CD4-positive, alpha-beta T cell treated with Interleukin-10 for 1 hour (primary cell): ENCODE results near the gene PTGDS.

Experiments
- DNase-seq: peaks from one replicate; pipeline ENCODE4 v3.0.0-alpha.2; 2020

PTGDS gene

GRCh38 chr9:136992819-136993369 is 15.6 kb downstream of the PTGDS start:
- DNase-seq: no peak

DNA sequence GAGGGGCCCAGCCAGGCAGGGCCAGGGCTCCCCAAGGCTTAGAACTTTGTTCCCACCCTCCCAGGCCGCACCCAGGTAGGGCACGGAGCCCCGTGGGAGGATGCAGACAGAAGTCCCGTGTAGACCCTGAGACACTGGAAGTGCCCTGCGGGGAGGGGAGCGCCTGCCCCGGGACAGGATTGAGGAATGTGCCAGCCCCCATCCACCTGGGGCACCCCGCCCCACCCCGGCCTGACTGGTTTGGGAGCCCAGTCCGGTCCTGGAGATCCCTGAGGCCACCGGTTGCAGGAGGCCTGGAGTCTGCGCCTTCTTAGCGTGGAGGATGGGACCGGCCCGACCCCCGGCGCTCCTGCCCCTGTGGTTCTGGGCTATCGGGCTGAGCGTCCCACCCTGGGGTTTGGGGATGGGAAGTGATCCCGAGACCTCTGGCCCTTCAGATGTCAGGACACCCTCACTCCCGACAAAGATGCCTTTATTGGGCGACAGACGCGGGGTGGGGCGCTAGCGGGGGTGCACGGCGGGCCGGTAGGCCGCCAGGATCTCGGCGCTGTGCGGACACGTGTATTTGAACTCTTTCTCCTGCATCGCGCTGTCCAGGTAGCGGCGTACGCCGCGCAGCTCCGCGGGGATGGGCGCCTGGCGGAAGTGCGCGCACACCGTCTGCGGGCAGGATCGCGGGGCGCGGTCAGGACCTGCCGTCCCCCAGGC is 17.0 kb downstream of the PTGDS start:
- DNase-seq: no peak

DNA sequence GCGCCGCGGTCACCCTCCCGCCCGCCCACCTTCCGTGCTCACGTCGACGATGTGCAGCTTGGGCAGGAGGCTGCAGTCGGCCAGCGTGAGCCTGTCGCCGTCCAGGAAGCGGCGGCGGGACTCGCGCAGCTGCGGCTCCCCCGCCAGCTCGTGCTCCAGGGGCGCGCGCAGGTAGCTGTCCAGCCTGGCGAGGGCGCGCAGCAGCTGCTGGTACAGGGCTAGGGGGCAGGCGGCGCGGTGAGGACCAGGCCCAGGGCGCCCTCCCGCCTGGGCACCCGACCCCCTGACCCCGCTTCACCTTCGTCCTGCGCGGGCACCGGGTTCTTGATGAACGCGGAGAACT is 17.6 kb downstream of the PTGDS start:
- no peak for DNase-seq

DNA sequence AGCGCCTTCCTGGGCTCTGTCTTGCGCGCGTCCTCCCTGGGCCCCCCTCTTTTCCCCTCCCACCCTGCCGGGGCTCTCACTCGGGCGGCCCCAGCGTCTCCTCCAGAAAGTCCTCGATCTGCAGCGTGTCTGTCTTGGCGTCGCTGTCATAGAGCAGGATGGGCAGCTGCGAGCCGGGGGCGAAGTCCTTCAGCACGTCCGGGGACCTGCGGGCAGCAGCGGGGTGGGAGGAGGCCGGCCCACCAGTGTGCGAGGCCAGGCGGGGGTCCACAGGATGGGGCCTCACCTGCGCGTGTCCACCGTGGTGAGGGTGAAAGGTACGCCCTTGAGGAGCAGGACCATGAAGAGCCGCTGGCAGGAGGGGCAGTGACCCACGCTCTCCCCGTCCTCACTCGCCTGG is 18.1 kb downstream of the PTGDS start:
- DNase-seq: no peak

DNA sequence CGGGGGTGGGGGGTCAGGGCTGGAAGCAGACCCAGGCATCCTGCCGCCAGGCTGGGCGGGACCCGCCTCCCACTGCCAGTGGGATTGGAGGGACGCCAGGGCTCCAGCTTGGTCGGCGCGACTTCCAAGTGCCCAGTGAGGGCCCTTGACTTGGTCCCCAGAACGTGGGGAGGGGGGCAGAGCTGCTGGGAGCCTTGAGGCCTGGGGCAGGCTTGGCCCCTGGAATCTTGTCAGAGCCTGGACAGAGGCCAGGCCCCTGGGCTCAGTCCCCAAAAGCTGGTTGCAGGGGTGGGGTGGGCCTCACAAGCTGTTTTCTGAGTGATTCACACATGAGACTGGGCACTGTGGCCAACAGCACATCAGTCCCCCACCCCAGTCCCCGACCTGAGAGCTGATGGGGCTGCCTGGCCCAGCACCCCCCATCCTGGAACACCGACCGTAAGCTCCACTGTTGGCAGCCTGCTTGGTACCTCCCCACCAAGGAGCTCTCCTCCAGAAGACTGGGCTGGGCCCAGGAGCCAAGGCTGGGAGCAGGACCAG is 18.5 kb downstream of the PTGDS start:
- DNase-seq: no peak

- DNase-seq: peak; percentile 67
Measured at GRCh38 chr9:136996361-136997292, 19.3 kb downstream of the PTGDS start, which contains the start of gene CLIC3. CLIC3 (minus strand) TSS chr9:136996568; CDS start chr9:136996543, 25 bp downstream.

DNA sequence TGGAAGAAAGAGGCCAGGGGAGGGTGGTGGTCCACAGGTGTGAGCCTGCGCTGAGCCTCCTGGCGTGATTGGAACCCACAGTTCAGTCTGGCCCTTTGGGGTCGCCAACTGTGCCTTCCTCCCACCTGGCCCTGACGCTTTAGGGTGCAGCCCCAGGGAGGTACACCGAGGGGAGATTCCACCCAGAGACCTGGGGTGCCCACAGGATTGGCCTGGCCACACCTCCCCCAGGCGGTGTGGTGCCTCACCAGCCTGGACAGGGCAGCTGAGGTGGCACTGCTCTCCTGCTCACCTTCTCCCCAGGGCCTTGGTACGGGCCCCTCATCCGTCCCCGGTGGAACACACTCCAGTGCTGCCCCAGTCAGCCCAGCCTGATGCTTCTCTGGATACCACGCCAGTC is 20.1 kb downstream of the PTGDS start:
- no peak for DNase-seq

DNA sequence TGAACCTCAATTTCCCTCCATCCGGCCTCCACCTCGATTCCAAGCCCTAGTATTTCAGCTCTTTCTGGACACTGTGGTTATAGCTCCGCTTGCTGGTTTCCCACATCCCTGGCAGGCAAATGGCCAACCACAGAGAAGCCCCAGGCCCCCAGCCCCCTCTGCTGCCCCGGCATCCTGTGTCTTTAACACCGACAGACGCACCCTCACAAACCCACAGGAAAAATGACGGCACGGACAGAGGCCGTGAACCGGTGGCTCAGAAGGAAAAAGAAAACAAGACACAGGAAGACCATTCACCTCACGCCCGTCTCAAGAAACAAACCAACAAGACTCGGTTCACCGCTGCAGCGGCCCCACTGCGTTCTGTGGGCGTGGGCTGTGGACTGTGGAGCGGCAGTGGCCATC is 20.5 kb downstream of the PTGDS start:
- DNase-seq: peak; percentile 57

DNA sequence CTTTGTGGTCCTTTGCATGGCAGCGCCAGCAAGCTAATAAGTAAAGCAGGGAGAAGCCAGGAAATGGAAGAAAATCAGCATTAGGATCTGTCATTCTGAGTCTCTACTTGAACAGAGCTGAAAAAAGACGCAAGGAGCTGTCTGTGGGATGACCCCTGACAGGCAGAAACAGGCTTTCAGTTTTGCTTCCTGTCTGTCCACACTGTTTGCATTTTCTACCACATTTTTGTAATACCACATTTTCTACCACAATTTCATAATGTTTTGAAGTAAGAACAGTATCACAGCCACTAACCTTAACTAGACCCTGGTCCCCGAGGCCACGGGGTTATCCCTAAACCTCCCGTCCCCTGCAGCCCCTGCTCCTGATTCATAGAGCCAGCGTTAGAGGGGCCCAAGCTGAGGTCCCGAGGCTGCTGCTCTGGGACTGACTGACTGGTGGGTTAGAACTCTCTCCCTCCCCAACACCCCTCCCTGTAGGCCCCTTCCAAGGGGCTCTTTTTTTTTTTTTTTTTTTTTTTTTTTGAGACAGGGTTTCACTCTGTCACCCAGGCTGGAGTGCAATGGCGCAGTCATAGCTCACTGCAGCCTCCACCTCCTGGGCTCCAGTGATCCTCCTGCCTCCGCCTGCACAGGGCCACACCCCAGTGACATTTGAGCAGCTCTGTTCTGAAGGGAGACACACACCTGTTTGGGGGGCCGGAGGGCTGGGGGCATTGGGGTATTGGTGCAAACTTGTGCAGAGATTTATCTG is 23.1 kb downstream of the PTGDS start:
- peak; percentile 44 for DNase-seq

- DNase-seq: no peak
Measured at GRCh38 chr9:137001857-137002645, 24.7 kb downstream of the PTGDS start.

DNA sequence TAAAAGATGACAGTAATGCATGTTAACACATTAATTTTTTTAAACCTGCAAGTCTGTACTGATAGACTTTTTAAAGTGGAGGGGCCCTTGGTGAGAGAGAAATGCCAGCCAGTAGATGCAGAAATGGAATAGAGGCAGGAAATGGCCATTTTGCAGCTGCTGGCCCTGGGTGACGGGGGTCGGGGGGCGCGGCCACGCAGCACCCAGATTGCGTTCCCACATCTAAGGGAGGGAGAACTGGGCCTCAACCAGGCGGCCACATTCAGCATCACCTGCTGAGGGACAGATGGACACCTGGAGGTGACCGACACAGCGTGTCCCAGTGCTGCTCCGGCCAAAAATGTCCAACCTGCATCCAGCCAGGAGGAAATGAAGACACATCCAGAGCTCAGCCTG is 25.3 kb downstream of the PTGDS start:
- no peak for DNase-seq

GRCh38 chr9:137004285-137004684 is 27.0 kb downstream of the PTGDS start:
- peak; percentile 37 for DNase-seq

GRCh38 chr9:137006116-137007003 is 29.1 kb downstream of the PTGDS start:
- no peak for DNase-seq

DNA sequence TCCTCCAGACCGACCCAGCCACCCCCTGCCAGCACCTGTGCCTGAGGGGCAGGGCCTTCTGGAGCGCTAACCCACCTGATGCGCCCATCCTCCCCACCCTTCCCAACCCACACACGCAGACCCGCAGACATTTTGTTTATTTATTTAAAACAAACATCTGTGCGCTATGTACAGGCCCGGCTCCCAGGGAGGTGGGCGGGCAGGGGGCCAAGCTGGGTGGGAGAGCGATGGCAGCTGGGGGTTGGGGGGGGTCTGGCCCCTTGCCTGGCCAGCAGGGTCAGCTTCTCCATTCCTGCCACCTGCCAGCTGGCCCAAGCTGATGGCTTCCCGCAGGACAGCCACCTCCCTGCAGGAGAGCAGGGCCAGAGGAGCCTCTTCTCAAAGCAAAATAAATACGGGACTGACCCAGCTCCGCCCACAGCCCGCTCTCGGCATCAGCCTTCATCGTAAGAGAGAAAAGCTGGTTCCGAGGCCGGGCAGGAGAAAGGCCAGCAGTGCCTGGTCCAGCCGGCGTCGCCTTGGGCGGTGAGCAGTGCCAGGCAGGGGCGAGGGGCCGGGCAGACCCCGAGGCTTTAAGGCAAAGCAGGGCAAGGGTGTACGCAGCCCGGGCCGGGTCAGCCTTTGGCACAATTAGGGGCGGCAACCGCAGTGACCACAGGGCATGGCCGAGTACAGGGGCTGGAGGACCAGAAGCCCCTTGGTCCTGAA is 30.0 kb downstream of the PTGDS start:
- DNase-seq: no peak

DNA sequence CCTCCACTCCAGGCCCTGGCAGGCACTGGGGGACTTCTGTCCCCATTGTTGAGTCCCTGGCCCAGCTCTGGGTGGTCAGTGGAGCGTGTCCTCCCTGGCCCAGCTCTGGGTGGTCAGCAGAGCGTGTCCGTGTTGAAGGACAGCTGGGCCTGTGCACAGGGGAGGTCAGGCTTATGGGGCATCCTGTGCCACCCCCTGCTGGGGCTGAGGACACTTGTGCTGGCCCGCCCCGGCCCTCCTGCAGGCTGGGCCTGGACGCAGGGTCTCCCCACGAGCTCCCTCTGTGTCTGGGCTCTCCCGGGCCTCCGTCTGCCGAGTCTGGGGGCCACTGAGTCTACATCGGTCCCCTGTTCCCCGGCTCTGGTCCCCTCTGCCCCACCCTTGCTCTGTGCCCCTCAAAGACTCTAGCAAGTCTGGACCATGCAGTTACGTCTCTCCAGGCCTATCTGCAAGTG is 30.5 kb downstream of the PTGDS start:
- no peak for DNase-seq

DNA sequence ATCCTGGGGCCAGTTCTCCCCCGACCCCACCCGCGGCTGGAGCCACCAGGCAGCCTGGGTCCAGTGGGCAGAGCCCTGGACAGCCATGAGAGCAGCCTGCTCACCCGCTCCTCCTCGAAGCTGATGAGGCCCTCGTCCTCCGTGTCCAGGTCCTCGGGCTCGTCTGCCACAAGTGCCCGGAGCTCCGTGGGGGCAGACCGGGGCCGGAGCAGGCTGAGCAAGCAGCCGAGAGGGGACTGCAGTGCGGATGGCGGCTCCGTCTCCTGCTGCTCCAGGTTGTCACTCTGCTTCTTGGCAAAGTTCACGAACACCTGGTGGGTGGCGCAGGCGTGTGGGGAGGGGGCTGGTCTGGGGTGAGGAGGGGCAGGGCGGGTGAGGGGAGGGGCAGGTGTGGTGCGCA is 31.0 kb downstream of the PTGDS start:
- DNase-seq: no peak

DNA sequence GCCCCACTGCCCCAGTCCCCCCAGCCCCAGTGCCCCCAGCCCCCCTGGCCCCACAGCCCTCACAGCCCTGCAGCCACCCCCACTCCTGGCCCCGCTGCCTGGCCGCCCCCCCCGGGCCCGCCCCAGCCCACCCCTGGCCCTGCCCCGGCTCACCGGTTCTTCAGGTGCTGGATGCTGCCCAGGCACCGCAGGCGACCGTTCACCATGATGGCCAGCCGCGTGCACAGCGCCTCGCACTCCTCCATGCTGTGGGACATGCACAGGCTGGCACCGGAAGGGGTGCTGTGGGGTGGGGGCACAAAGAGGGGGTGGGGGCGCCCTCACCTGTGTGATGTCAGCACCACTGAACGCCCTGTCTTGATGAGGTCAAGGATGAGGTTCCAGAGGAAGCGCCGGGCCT is 31.9 kb downstream of the PTGDS start:
- no peak for DNase-seq

DNA sequence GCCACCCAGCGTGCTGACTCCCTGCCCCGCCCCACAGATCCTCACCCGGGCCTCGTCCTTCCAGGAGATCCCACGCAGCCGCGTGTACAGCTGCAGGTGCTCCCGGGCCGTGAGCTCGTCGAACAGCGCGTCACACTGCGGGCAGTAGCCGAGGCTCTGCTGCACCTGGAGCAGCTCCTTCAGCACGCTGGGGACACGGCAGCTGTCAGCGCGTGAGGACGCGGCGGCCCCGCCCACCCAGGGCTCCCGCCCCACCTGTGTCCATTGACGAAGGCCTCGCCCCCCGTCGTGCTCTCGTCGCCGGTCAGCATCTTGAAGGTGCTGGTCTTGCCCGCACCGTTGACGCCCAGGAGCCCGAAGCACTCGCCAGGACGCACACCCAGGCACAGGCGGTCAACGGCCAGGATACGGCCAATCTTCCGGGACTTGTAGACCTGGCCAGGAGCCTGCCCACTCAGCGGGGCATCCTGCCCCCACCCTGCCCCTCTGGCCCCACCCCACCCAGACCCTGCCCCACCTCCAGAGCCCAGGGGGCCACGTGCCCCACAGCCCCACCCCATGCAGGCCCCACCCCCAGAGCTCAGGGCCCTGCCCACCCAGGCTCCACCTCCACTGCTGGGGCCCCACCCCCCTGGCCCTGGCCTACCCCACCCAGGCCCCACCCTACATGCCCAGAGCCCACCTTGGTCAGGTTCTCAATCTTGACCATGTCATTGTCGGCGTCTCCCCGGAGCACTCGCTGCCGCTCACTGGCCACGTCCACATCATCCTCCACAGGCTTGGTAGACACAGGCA is 32.8 kb downstream of the PTGDS start:
- DNase-seq: no peak

DNA sequence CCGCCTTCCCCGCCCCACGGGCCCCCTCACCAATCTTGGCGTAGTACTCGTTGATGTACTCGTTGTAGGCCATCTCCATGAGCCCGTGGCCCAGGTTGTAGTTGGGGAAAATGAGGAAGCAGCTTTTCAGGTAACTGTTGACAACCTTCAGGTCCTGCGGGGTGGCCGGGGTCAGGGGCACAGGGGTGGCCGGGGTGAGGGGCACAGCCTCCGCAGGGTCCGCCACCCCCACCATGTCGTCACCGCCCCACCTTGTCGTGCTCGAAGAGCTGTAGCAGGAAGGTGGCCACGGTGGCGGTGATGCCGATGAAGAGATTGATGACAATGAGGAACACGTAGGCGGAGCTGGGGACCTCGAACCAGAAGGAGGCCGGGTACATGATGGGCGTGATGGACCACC is 33.9 kb downstream of the PTGDS start:
- DNase-seq: no peak
